ENCODE results near the gene TNFRSF6B.

TNFRSF6B gene

DNA sequence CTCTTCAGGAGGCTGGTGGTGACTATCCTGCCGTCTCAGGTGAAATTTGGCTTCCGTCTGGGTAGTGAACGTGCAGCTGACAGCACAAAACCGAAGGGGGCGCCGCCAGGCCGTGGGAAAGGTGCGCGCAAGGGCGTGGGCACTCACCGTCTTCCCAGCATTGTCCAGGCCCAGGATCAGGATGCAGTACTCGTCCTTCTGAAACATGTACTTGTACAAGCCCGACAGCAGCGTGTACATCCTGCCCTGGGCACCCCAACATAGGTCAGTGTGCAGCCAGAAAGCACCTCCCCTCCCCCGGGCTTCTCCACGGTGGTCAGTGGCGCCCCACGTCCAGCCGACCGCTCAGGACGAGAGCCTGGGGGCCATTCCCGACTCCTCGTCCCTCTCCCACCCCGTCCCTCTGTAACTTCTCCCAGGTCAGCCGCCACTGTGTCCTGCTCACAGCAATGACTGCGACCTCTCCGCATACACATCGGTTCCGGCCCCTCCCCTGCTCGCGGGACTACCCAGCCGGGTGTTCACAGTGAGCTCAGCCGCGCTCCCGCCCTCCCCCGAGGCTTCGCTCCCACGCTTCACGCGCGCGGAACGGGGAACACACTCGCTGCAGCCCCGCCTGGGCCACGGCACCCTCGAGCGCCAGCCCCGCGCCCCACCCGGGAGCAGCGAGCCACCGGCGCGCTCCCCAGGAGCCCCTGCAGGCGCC is 10.6 kb downstream of the TNFRSF6B start:
- ATAC-seq = peak; percentile 62
- TF ChIP-seq, protein P1, sequence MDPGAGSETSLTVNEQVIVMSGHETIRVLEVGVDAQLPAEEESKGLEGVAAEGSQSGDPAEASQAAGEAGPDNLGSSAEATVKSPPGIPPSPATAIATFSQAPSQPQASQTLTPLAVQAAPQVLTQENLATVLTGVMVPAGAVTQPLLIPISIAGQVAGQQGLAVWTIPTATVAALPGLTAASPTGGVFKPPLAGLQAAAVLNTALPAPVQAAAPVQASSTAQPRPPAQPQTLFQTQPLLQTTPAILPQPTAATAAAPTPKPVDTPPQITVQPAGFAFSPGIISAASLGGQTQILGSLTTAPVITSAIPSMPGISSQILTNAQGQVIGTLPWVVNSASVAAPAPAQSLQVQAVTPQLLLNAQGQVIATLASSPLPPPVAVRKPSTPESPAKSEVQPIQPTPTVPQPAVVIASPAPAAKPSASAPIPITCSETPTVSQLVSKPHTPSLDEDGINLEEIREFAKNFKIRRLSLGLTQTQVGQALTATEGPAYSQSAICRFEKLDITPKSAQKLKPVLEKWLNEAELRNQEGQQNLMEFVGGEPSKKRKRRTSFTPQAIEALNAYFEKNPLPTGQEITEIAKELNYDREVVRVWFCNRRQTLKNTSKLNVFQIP (CRISPR knock-in tag; IDR thresholded peaks at IDR 0.05; ENCODE audit: borderline replicate concordance, low read depth) = no peak
- no peak for TF ChIP-seq ARNTL (CRISPR knock-in tag; IDR thresholded peaks at IDR 0.05; ENCODE audit: borderline replicate concordance, low read depth)
- TF ChIP-seq TOX (CRISPR knock-in tag; IDR thresholded peaks at IDR 0.05; ENCODE audit: borderline replicate concordance) = no peak
- TF ChIP-seq SNAI2 (CRISPR knock-in tag; IDR thresholded peaks at IDR 0.05) = no peak
- no peak for TF ChIP-seq OSR1 (CRISPR knock-in tag; IDR thresholded peaks at IDR 0.05)
- no peak for TF ChIP-seq GLIS3 (CRISPR knock-in tag; IDR thresholded peaks at IDR 0.05)
- TF ChIP-seq, protein P2, sequence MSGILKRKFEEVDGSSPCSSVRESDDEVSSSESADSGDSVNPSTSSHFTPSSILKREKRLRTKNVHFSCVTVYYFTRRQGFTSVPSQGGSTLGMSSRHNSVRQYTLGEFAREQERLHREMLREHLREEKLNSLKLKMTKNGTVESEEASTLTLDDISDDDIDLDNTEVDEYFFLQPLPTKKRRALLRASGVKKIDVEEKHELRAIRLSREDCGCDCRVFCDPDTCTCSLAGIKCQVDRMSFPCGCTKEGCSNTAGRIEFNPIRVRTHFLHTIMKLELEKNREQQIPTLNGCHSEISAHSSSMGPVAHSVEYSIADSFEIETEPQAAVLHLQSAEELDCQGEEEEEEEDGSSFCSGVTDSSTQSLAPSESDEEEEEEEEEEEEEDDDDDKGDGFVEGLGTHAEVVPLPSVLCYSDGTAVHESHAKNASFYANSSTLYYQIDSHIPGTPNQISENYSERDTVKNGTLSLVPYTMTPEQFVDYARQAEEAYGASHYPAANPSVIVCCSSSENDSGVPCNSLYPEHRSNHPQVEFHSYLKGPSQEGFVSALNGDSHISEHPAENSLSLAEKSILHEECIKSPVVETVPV (CRISPR knock-in tag; IDR thresholded peaks at IDR 0.05) = no peak
- TF ChIP-seq ZNF70 (CRISPR knock-in tag; IDR thresholded peaks at IDR 0.05) = no peak
- TF ChIP-seq ZNF8 (CRISPR knock-in tag; IDR thresholded peaks at IDR 0.05) = no peak
- no peak for TF ChIP-seq TCF4 (CRISPR knock-in tag; IDR thresholded peaks at IDR 0.05; ENCODE audit: borderline replicate concordance)
- no peak for TF ChIP-seq ESRRG (CRISPR knock-in tag; IDR thresholded peaks at IDR 0.05)
- no peak for TF ChIP-seq ZFP3 (CRISPR knock-in tag; IDR thresholded peaks at IDR 0.05)
- TF ChIP-seq, protein P3, sequence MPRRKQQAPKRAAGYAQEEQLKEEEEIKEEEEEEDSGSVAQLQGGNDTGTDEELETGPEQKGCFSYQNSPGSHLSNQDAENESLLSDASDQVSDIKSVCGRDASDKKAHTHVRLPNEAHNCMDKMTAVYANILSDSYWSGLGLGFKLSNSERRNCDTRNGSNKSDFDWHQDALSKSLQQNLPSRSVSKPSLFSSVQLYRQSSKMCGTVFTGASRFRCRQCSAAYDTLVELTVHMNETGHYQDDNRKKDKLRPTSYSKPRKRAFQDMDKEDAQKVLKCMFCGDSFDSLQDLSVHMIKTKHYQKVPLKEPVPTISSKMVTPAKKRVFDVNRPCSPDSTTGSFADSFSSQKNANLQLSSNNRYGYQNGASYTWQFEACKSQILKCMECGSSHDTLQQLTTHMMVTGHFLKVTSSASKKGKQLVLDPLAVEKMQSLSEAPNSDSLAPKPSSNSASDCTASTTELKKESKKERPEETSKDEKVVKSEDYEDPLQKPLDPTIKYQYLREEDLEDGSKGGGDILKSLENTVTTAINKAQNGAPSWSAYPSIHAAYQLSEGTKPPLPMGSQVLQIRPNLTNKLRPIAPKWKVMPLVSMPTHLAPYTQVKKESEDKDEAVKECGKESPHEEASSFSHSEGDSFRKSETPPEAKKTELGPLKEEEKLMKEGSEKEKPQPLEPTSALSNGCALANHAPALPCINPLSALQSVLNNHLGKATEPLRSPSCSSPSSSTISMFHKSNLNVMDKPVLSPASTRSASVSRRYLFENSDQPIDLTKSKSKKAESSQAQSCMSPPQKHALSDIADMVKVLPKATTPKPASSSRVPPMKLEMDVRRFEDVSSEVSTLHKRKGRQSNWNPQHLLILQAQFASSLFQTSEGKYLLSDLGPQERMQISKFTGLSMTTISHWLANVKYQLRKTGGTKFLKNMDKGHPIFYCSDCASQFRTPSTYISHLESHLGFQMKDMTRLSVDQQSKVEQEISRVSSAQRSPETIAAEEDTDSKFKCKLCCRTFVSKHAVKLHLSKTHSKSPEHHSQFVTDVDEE (CRISPR knock-in tag; IDR thresholded peaks at IDR 0.05) = no peak
- no peak for TF ChIP-seq PPARA (CRISPR knock-in tag; IDR thresholded peaks at IDR 0.05; ENCODE audit: borderline replicate concordance)
- no peak for TF ChIP-seq BACH2 (CRISPR knock-in tag; IDR thresholded peaks at IDR 0.05; ENCODE audit: borderline replicate concordance)
- no peak for TF ChIP-seq ZFP30 (CRISPR knock-in tag; IDR thresholded peaks at IDR 0.05)

GRCh38 chr20:63707558-63708300 is 11.3 kb downstream of the TNFRSF6B start, which contains the start of the genes ARFRP1 and ZGPAT:
TSS of gene ARFRP1 (minus strand) at chr20:63707976. CDS start at chr20:63707091, 885 bp downstream.
TSS of gene ZGPAT (plus strand) at chr20:63708039. CDS start at chr20:63708581, 542 bp downstream.
- ATAC-seq = peak; percentile 93
- TF ChIP-seq, protein P3 (CRISPR knock-in tag; IDR thresholded peaks at IDR 0.05) = 0 out of 2 replicates have a peak, but pooled peaks have one; percentile 7
- TF ChIP-seq ISL1 (CRISPR knock-in tag; IDR thresholded peaks at IDR 0.05) = no peak

DNA sequence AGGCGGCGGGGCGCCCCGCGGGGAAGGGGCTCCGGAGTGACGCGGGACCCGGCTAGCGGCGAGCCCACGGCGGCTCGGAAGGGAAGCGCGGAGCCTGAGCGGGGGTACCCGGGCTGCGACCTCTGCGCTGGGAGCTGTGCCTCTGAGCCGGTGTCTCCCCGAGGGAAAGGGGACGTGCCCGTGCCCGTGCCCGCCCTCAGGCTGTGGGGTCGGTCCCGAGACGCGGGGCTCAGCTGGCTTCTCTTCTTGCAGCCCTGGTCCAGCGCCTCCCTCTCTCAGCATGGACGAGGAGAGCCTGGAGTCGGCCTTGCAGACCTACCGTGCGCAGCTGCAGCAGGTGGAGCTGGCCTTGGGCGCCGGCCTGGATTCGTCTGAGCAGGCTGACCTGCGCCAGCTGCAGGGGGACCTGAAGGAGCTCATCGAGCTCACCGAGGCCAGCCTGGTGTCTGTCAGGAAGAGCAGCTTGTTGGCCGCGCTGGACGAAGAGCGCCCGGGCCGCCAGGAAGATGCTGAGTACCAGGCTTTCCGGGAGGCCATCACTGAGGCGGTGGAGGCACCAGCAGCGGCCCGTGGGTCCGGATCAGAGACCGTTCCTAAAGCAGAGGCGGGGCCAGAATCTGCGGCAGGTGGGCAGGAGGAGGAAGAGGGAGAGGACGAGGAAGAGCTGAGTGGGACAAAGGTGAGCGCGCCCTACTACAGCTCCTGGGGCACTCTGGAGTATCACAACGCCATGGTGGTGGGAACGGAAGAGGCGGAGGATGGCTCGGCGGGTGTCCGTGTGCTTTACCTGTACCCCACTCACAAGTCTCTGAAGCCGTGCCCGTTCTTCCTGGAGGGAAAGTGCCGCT is 12.1 kb downstream of the TNFRSF6B start:
- no peak for ATAC-seq

More for the DNA sequence above, 12.1 kb downstream of the TNFRSF6B start:
- no peak for TF ChIP-seq CSDC2 (CRISPR knock-in tag; IDR thresholded peaks at IDR 0.05)
- TF ChIP-seq, protein P2 (CRISPR knock-in tag; IDR thresholded peaks at IDR 0.05) = no peak
- TF ChIP-seq SNAI2 (CRISPR knock-in tag; IDR thresholded peaks at IDR 0.05) = no peak
- TF ChIP-seq ZFP30 (CRISPR knock-in tag; IDR thresholded peaks at IDR 0.05) = no peak
- no peak for TF ChIP-seq ZC3H10 (CRISPR knock-in tag; IDR thresholded peaks at IDR 0.05)
- no peak for TF ChIP-seq ZNF8 (CRISPR knock-in tag; IDR thresholded peaks at IDR 0.05)
- TF ChIP-seq, protein P4, sequence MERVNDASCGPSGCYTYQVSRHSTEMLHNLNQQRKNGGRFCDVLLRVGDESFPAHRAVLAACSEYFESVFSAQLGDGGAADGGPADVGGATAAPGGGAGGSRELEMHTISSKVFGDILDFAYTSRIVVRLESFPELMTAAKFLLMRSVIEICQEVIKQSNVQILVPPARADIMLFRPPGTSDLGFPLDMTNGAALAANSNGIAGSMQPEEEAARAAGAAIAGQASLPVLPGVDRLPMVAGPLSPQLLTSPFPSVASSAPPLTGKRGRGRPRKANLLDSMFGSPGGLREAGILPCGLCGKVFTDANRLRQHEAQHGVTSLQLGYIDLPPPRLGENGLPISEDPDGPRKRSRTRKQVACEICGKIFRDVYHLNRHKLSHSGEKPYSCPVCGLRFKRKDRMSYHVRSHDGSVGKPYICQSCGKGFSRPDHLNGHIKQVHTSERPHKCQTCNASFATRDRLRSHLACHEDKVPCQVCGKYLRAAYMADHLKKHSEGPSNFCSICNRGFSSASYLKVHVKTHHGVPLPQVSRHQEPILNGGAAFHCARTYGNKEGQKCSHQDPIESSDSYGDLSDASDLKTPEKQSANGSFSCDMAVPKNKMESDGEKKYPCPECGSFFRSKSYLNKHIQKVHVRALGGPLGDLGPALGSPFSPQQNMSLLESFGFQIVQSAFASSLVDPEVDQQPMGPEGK (CRISPR knock-in tag; IDR thresholded peaks at IDR 0.05; ENCODE audit: borderline replicate concordance) = no peak
- no peak for TF ChIP-seq TCF4 (CRISPR knock-in tag; IDR thresholded peaks at IDR 0.05; ENCODE audit: borderline replicate concordance)
- no peak for TF ChIP-seq ZNF70 (CRISPR knock-in tag; IDR thresholded peaks at IDR 0.05)
- no peak for TF ChIP-seq OSR1 (CRISPR knock-in tag; IDR thresholded peaks at IDR 0.05)
- TF ChIP-seq GLIS3 (CRISPR knock-in tag; IDR thresholded peaks at IDR 0.05) = no peak

Measured in SK-N-SH treated with all-trans-retinoic acid at 6 μM for 48 hours (cell line).